Erythroblast (primary cell): Measurements from ENCODE around the gene STAT5B.

Source experiments
- GATA1 ChIP-seq: IDR thresholded peaks from 2 replicates; pipeline ENCODE4 v1.6.1; 2011; ENCODE audit warnings: low read depth, mild to moderate bottlenecking, control low read depth, low read length, moderate library complexity
- POLR2A ChIP-seq: IDR thresholded peaks from 2 replicates; pipeline ENCODE4 v1.6.1; 2011; ENCODE audit warnings: mild to moderate bottlenecking, low read length

- TF ChIP-seq POLR2A, result no peak
- no peak for TF ChIP-seq GATA1
These were observed 12.0 kb upstream of the STAT5B start, which contains the start of gene STAT5A for GRCh38 chr17:42287977-42288802.
